Left renal pelvis (tissue), 4 donors: Measurements from ENCODE around the gene ZNF581. TPM values are rescaled to one million over a fixed set of nuclear protein-coding genes. Genes with fewer than 3 reads are reported as not detected.

Source experiments
- DNase-seq, 4 donors: peaks; one replicate each; pipeline ENCODE4 v3.0.0-alpha.2; 2013; ENCODE audit warnings: low read depth in 4 of 4, low spot score in 3 of 4
- polyA plus RNA-seq, 4 donors: library from polyadenylated mRNA; unstranded; fragments of 120-200 nt; gene quantifications; one replicate each; pipeline ENCODE4 v1.2.1, GENCODE V29; 2013; ENCODE audit not compliant: insufficient read length in 4 of 4

Gene ZNF581
- polyA plus RNA-seq, 4 donors = 19.1 to 32.4 (median 23.7) TPM

DNA sequence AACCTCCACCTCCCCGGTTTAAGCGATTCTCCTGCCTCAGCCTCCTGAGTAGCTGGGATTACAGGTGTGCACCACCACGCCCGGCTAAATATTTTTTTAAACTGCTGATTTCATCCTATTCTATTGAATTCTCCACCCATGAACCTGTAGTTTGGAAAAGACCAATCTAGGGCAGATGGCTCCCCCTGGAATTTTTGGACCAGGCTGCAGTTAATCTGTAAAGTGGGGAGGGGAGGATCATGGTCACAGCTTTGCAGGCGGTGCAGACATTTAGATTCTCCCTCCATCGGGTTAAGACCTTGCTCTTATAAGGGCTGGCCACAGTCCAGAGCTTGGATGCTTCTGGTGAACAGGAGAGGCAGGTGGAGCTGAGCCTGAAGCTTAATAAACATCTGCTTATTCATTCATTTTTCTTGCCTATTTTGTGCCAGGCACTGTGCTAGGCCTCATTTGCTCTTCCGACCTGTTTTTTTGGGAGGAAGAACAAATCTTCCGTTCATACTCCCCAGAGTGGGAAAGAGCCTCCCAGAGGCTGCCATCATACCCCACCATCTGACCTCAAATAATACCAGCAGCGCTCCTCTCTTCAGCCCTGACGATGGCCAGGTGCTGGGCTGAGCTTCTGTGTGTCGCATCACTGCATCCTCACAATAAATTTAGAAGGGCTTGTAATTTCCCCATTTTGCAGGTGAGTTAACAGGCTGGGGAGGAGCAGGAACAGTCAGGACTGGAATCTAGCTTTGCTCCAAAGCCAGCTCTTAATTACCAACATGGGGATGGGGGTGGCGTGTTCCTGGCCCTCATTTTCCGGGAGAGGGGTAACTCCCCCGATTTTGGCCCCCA is 3.7 kb downstream of the ZNF581 start:
- no peak for DNase-seq

- DNase-seq = peak in 2 of 4 donors; percentile 66 to 68
Measured at GRCh38 chr19:55647732-55648584, 4.5 kb downstream of the ZNF581 start, which contains the start of gene CCDC106. TSS of gene CCDC106 (plus strand) at chr19:55648212. CDS start at chr19:55649047, 835 bp downstream.

- no peak for DNase-seq
Measured at GRCh38 chr19:55648585-55649267, 5.3 kb downstream of the ZNF581 start.

- no peak for DNase-seq
Measured at GRCh38 chr19:55649268-55650125, 6.0 kb downstream of the ZNF581 start.

- no peak for DNase-seq
Measured at GRCh38 chr19:55650126-55650557, 6.7 kb downstream of the ZNF581 start.

GRCh38 chr19:55650602-55651230 is 7.3 kb downstream of the ZNF581 start:
- no peak for DNase-seq

GRCh38 chr19:55651236-55651635 is 7.8 kb downstream of the ZNF581 start:
- DNase-seq = no peak

GRCh38 chr19:55652311-55653128 is 9.1 kb downstream of the ZNF581 start:
- DNase-seq = no peak

GRCh38 chr19:55653651-55654322 is 10.3 kb downstream of the ZNF581 start:
- DNase-seq = peak; percentile 98 to 100 (median 99)

GRCh38 chr19:55654323-55654867 is 10.9 kb downstream of the ZNF581 start:
- peak; percentile 97 to 99 (median 99) for DNase-seq

GRCh38 chr19:55654868-55655647 is 11.6 kb downstream of the ZNF581 start, which contains the start of gene U2AF2:
TSS of gene U2AF2 (plus strand) at chr19:55655035. CDS start at chr19:55655105, 70 bp downstream.
- peak in 2 of 4 donors; percentile 59 to 88 for DNase-seq

GRCh38 chr19:55655648-55656040 is 12.2 kb downstream of the ZNF581 start:
- DNase-seq = no peak

GRCh38 chr19:55656552-55656951 is 13.1 kb downstream of the ZNF581 start:
- no peak for DNase-seq

- no peak for DNase-seq
Measured at GRCh38 chr19:55656988-55657747, 13.7 kb downstream of the ZNF581 start.

DNA sequence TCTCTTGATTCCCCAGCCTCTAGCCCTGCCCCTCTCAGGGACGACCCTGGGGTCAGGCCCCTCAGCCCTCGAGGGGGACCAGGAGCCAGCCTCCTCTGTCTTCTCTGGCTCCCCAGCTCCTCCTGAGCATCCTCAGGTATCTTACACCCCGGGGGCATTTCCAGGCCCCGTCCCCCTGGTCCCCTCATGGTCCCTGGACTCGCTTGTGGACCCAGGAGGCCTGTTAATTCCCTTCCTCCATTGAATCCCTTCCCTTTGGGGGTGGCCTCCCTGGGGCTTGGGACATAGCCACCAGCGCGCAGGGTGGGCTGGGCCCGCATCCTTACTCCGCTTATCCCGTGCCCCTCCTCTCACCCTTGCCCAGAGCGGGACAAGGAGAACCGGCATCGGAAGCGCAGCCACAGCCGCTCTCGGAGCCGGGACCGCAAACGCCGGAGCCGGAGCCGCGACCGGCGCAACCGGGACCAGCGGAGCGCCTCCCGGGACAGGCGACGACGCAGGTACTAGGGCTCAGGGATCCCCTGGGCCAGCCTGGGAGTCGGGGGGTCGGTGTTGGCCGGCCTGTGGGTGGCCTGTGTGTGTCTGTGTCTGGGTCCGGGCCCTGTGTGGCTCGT is 15.5 kb downstream of the ZNF581 start:
- DNase-seq = no peak

- no peak for DNase-seq
Measured at GRCh38 chr19:55659822-55660221, 16.4 kb downstream of the ZNF581 start.
